Esophagus squamous epithelium (tissue), 4 donors: ENCODE results near the gene LRRK2.

Experiments
- CTCF ChIP-seq, 6 experiments: fragments of 450-650 bp in 4 of 6; fragments of 200-600 bp in 2 of 6; sonication (generic) in 2 of 6; IDR thresholded peaks; one replicate each; pipeline ENCODE4 v1.5.1; 2016 to 2019; ENCODE audit warnings: antibody characterized with exemption in 6 of 6, mild to moderate bottlenecking in 4 of 6, moderate library complexity in 4 of 6
- POLR2A ChIP-seq, 4 donors: fragments of 450-650 bp; IDR thresholded peaks; one replicate each; pipeline ENCODE4 v1.6.1; 2017; ENCODE audit warnings: antibody characterized with exemption in 4 of 4, mild to moderate bottlenecking in 4 of 4, moderate library complexity in 3 of 4

- TF ChIP-seq CTCF (IDR thresholded peaks at IDR 0.05) (no peak), POLR2A (IDR thresholded peaks at IDR 0.05) (no peak)
Measured at GRCh38 chr12:40262657-40263056, 37.9 kb downstream of the LRRK2 start.
